ENCODE results near the gene SFN.

DNA sequence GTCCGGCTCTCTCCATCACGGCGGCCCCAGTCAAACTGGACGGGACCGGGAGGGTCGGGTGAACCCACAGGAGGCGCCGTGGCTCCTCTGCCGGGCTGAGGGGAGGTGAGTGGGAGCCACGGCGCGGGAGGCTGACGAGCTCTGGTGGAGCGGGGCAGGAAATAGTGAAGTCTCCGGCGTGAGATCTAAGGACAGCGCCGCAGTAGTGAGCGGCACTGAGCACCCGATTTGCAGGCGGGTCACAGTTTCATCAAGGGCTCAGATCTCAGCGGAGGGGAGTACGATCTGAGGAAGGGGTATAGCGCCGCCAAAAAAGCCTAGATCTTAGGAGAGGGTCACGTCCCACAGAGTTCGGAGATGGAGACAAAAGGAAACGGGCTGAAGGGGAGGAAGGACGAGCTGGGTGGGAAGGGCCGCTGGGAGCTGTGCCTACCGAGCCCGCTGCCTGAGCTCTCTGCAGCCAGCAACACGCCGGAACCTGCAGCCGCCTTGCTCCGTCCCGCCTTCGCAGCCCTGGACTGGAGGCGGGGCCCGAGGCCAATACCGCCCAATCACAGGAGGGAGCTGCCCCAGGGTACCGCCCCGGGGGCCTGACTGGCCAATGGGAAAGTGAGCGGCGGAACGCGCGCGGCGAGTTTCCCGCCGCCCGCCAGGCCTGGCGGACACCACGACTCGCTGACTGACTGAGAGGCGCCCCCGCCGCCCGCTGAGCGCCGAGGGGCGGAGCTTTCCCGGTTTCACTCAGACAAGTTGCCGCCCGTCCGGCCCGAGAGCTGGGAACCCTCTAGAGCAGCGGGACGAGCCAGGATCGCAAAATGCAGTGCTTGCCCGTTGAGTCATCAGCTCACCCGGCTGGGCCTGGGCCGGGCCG lies 1.9 kb downstream of the SFN start:
- TF ChIP-seq CTCF (IDR thresholded peaks at IDR 0.05) (no peak), POLR2A (IDR thresholded peaks at IDR 0.05) (no peak)

All from lower leg skin (tissue), 3 donors.